GM13977 (cell line): ENCODE measurements around the gene RAB4B.

Experiments
- DNase-seq: peaks from one replicate; pipeline ENCODE4 v3.0.0; 2012; ENCODE audit warnings: low spot score
- in situ Hi-C: fragments of 300-500 bp; cut with MboI; formaldehyde crosslinking; loops from one replicate; pipeline ENCODE4 v1.12.0; 2022; ENCODE audit warnings: low sequenced_read_pairs, low pct_unique_long_range_greater_than_20kb, mixed read lengths, inconsistent platforms; ENCODE audit not compliant: unreplicated experiment
- TF ChIP-seq, protein P1 (sequence below): IDR thresholded peaks from 2 replicates; pipeline ENCODE4 v1.5.1; 2012; ENCODE audit warnings: mild to moderate bottlenecking, control low read depth; ENCODE audit not compliant: insufficient read depth; ENCODE audit errors: extremely low read depth, missing control alignments

Gene RAB4B

DNA sequence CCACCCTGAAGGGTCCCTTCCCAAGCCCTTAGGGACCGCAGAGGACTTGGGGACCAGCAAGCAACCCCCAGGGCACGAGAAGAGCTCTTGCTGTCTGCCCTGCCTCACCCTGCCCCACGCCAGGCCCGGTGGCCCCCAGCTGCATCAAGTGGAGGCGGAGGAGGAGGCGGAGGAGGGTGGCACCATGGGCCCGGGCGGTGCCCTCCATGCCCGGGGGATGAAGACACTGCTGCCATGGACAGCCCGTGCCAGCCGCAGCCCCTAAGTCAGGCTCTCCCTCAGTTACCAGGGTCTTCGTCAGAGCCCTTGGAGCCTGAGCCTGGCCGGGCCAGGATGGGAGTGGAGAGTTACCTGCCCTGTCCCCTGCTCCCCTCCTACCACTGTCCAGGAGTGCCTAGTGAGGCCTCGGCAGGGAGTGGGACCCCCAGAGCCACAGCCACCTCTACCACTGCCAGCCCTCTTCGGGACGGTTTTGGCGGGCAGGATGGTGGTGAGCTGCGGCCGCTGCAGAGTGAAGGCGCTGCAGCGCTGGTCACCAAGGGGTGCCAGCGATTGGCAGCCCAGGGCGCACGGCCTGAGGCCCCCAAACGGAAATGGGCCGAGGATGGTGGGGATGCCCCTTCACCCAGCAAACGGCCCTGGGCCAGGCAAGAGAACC lies 22.4 kb downstream of the RAB4B start:
- in situ Hi-C loops: no loop called here
- TF ChIP-seq, protein P1, sequence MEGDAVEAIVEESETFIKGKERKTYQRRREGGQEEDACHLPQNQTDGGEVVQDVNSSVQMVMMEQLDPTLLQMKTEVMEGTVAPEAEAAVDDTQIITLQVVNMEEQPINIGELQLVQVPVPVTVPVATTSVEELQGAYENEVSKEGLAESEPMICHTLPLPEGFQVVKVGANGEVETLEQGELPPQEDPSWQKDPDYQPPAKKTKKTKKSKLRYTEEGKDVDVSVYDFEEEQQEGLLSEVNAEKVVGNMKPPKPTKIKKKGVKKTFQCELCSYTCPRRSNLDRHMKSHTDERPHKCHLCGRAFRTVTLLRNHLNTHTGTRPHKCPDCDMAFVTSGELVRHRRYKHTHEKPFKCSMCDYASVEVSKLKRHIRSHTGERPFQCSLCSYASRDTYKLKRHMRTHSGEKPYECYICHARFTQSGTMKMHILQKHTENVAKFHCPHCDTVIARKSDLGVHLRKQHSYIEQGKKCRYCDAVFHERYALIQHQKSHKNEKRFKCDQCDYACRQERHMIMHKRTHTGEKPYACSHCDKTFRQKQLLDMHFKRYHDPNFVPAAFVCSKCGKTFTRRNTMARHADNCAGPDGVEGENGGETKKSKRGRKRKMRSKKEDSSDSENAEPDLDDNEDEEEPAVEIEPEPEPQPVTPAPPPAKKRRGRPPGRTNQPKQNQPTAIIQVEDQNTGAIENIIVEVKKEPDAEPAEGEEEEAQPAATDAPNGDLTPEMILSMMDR: no peak
- no peak for DNase-seq

DNA sequence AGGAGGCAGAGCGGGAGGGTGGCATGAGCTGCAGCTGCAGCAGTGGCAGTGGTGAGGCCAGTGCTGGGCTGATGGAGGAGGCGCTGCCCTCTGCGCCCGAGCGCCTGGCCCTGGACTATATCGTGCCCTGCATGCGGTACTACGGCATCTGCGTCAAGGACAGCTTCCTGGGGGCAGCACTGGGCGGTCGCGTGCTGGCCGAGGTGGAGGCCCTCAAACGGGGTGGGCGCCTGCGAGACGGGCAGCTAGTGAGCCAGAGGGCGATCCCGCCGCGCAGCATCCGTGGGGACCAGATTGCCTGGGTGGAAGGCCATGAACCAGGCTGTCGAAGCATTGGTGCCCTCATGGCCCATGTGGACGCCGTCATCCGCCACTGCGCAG lies 22.9 kb downstream of the RAB4B start:
- no peak for DNase-seq
- TF ChIP-seq, protein P1: no peak
- in situ Hi-C loops: no loop called here

GRCh38 chr19:40801426-40802299 lies 23.6 kb downstream of the RAB4B start:
- DNase-seq: no peak

GRCh38 chr19:40802300-40803169 lies 24.5 kb downstream of the RAB4B start:
- in situ Hi-C loops: no loop called here
- DNase-seq: no peak
- TF ChIP-seq, protein P1: no peak

More at GRCh38 chr19:40801426-40802299, 23.6 kb downstream of the RAB4B start:
- in situ Hi-C loops: no loop called here
- TF ChIP-seq, protein P1: no peak

- in situ Hi-C loops: no loop called here
- no peak for DNase-seq
- TF ChIP-seq, protein P1: no peak
Measured at GRCh38 chr19:40803170-40803856, 25.3 kb downstream of the RAB4B start.
